Hematopoietic multipotent progenitor cell treated with erythropoietin and hydrocortisone succinate and interleukin-3 and kit ligand, for 15 days (in vitro differentiated cells): ENCODE measurements around the gene EBF3.

Experiments used
- DNase-seq: peaks from one replicate; pipeline ENCODE4 v3.0.0-alpha.2; 2015; ENCODE audit warnings: low spot score

Gene EBF3

DNA sequence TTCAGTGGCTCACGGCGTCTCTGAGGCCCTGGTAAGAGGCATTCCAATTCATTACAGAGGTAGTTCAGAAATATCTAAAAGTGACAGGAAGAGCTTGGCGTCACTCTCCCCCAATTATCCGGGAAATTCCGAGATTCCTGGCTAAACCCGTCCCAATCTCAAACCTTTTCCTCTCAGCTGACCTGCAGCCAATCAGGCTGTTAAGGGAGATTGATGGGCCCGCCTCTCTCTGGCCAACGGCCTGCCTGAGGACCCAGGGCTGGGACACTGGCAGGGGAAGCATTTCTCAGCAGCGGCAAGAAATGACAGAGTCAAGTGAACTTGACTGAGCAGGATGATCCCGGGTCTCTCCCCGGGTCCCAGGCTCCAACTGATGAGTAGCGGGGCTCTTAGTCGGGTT lies 72.3 kb downstream of the EBF3 start:
- DNase-seq = no peak

DNA sequence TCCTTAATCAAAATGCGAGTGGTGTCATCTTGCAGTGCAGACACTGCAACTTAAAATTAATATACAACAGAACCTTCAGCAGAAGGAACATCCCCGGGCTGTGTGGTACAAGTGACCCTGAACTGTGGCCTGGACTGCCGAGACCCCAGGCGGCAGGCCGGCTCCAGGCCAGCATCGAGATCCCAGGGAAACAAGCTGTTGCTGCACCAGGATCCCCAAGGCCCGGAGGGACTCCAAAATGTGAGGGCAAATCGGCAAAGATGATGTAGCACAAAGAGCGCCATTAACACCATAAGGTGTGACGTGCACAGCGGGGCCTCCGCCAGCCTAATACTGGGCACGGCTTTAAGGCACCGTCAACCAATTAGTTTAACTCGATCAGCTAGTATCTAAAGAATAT lies 73.9 kb downstream of the EBF3 start:
- DNase-seq = no peak

DNA sequence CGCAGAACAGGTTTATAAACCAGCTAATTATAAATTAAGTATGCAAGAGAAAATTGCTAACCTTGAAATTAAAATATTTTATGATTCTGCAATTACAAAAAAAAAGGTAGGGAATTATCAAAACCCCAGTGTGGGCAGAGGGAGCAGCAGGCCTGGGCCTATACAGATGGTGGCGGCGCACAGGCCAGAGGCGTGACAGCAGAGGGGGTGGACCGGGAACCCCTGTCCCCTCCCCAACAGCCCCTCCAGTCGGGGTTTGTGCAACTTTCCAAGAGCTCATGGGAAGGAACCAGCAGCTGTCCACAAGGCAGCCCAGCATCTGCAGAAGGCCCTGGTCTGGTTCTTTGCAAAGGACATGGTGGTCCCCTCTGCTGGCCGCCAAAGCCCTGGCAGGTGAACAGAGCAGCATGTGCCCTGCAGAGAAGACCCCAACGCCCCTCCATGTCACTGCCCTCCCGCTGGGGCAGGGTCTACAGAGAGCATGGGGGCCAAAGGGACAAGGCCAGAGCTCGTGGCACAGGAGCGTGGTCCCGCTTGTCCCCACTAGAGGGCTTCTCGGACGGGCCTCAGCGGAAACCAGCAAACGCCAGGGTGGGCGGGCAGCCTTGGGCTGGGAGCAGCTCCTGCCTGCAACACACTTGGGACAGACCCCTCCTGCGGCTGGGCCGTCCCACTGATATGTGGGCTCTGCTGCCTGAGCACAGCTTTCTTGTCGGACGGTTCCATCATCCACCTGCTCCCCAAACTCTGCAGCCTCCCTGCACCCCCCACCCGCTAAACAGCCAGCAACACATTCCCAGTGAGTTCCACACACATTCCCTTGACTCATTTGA lies 75.1 kb downstream of the EBF3 start:
- DNase-seq = peak; percentile 4

DNA sequence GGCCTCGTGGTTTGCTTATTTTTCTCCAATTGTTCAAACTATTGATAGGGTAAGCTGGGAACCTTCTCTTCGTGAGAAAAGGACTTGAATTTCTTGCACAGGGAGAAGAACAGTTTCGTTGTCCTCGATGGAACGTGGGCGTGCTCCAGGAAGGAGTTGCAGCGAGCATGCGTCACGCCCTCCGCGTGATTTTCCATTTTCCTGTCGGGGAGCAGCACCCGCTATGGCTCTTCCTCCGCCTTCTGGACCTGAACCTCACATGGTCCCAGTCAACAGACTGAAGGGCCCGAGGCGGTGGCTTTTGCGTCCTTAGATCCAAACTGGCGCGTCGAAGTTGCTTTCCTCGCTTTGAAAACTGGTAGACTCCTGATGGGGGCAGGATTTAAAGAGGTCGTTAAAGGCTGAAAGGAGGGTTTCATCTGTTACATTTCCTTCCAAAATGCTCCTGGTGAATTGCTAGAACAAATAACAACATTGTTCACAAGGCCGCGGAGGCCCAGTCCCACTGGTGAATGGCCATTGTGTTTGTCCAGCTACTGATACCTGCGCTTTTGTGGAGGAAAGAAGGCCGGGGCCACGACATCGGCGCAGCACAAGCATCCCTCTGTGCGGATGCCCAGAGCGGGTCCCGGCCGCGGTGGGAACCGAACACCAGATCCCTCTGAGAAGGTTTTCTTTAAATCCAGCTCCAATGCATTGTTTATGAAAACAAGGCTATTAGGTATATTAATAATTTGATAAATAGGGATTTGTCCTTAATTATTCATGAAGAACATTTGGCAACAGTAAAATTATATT lies 75.9 kb downstream of the EBF3 start:
- no peak for DNase-seq

DNA sequence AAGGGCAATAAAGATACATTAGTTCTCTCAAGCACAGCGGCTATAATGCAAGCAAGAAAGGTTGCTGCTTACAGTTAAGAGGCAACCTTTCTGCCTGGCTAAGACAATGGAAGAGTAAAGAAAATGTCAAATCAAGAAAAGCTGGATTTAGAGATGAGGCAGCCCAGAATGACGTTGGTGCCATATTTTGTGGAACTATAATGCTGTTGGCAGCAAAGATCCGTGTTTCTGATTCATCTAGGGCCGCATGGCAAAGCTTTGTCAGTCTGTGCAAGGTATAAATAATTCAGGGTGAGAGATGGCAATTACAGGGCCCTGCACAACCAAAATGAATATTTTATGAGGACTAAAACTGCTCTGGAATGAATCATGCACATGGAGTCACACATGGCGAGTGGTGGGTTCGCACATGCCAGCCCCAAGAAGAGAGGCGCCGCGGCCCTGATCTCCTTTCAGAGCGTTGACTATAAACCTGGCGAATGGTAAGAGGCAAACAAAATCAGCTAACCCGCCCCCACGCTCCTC lies 76.6 kb downstream of the EBF3 start:
- DNase-seq = no peak

DNA sequence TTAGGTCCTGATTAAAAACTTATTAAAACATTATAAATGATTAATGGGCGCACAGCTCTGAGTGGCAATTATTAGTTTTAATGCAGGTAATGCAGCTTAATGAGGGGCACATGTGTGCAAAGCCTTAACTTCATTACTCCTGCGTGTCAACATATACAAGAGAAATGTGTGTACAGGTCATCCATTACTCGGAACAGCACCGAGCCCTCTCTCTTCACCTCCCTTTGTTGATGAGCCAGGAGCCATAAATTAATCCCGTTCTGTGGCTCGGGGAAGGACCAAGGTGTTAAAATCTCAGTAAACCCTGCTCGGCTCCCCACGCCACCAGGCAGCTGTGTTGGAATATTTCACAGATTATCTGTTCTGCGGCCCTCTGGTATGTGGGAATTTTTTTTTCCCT lies 77.8 kb downstream of the EBF3 start:
- no peak for DNase-seq

DNA sequence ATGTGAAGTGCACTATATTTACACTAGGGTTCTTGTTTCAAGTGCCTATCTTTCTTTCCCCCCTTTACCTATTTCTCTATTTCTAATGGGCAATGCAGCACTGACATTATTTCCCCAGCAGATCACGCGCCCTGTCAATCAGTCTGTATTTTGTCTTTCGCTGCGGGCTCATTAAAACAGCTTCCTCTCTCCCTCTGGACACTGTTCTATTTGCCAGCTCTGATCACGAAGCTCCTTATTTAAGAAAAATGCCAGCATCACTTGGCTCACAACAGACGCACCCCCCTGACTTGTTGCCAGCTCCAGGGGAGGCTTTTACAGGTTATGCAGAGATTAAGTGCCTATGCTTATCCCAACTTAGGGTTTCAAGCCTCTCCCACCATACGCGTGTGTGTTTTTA lies 78.5 kb downstream of the EBF3 start:
- DNase-seq = no peak

DNA sequence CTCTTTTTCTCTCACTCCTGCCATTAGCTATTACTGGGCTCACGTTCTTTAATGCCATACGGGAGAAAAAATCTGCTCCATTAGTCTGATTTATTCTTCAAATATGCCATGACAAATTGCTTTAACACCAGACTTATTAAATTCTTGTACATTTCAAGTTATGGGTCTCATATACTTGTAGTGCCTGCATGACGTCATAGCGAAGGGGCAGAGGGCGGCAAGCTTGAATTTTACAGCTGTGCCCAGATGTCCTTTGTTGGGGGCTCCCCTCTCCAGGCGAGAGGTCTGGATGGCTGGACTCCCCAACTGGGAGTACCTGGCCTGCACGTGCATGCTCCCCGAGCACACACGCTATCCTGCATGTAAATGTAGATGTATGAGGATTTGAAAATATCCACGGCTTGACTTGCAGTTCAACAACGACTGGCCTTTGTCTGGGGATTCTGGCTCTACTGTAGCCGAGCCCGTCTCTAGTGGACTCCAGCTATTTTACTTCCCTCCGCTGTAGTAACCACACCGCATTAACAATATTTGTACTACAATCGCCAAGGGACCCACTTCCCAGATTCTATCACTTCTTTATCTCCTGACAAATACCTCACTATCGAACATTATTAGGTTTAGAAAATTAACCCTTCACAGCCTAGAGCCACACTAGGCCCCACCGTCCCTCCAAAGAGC lies 79.5 kb downstream of the EBF3 start:
- DNase-seq = no peak

DNA sequence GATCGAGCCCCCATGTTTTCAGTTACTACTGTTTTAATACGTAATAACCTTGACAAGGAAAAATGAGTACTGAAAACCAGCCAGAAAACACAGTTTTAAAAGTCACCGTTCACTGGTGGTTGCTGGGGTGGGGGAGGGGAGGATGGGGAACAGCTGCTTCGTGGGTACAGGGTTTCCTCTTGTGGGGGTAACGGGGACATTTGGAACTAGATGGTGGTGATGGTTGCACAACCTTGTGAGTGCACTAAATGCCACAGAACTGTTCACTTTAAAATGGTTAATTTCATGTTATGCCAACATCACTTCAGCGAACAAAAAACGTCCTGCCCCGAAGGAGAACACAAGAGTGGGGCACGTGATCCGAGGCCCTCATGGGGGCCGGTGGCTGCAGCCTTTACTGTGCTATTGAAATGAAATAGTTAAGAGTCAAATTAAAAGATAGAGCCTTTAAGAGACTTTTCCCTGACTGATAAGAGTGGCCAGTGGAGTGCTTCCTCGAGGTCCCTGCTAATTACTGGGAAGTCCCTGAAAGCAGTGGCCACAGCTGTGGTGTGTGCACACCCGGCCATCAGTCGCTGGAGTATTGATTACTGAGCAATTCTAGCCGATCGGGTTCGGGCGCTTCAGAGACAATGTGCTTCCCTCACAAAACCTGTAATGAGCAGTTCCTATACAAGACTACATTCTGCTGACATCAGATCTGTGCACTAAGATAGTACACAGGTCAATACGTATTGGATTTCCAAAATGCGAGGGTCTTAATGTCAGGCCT lies 80.3 kb downstream of the EBF3 start:
- DNase-seq = no peak

DNA sequence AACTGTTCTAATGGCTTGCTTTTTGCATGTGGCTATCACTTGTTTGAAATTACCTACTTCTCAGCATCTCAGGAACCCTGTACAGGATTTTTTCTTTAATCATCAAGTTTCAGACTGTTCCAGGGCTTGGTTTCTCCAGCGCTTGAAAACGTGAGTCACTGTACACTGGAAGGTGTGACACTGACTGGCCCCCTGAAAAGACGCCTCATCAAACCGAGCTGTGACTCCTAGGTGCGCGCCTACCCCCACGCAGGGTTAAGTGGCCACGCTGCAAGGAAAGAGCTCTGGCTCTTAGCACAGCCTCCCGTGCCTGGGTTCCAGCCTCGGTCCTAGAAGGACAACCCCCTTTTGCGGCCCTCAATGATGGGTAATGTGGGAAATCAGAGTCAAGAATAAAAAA lies 81.0 kb downstream of the EBF3 start:
- no peak for DNase-seq

DNA sequence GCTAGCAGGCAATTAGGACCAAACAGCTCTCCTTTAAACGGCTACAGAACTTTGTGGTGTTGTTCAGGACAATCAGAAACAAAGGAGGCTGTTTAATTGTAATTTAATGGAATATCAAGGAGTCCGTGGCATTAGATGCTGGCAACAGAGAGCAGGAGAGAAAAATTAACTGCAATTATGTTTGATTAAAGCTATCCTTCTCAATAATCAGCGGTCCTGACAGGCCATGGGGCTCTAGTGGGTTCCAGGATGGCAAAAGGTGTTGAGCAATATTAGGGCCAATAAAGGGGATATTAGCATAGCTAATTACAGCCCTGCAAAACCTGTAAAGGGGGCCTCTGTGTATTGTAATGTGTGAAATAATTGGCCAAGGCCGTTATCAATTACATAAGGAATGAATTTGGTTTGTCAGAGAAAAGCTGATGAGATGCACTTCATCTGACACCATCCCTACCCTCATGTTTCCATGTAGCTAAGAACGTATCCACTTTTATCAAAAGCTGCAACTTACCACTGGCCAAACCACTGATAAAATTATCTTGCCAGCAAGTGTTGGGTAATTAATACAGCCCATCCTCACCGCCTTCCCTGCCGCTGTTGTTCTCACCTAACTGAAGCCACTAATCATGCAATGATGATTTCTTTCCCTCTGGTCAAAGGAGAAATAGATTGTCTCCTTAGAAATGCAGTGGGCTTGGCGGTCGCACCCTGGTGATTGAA lies 81.6 kb downstream of the EBF3 start:
- DNase-seq = no peak

DNA sequence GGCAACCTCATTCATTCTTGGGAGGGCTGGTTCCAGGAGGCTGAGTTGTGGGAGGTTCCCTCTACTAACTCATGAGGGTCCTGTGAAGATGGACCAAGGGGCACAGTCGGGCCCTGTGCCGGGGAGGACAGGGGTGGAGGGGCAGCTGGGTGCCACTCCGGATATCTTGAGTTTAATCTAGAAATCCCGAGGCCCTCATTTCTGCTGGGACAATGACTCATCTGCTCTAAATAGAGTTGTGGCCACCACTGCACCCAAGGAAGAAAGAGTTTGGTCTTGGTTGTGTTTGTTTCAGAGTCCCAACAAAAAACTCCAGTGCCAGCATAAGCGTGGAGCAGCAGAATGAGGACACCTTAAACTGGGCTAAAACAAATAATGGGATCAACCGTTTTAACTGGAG lies 82.4 kb downstream of the EBF3 start:
- no peak for DNase-seq

DNA sequence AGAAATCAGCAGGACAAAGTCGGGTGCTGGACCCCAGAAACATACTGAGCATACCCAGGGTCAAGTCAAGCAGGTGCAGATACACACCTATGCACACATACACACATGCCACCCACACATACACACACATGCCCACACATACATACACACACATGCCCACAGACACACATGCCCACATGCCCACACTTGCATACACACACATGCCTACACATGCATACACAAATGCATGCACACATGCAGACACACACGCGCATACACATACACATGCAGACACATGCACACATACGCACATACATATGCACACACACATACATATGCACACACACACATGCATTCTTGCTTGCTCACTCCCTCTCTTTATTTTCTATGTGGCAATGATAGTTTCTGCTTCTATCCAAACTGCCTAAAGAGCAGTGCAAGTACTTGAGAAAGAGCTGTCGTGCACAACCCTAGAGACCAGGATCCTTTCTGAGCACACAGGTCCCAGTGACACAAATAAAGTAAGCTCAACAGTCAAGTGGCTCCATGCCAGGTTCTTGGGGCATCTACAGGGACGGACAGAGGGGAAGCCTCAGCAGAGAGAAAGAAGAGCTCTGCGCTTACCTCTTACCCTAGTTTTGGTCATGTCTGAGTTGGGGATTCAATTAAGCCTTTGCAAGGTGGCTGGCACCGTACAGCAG lies 83.7 kb downstream of the EBF3 start:
- DNase-seq = no peak

DNA sequence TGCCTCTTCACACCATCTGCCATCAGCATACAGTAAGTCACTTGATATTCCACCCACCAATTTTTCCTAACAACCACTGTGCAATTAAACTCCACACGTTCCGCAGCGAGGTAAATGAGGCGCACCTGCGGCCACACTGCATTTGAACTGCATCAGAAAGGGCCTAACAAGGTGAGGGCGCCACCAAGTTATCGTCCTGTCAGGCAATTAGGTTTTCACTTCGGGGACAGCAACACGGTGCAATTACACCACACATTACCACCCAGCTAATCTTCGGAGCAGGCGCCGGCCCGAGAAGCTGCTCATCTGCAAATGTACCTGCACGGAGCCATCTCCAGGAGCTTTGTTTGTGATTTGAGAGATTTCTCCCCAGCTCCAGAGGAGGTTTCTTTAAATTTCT lies 84.4 kb downstream of the EBF3 start:
- DNase-seq = no peak

DNA sequence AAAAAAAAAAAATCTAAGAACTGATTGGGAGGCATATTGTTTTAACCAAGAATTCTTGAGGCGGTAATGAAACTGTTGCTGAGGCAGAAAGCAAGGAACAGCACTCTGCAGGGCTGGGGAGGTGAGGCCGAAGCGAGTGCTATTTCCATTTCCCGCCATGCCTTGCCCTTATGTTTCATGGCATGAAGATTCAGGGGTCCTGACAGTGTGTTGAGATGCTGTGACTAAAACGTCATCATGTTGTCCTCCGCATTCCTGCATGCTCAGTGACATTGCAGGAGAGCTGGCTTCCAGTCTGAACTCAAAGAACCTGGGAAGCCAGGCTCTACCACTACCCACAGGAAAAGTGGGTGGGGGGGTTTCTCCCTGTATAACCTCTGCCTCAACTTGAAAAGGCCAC lies 85.2 kb downstream of the EBF3 start:
- DNase-seq = no peak

DNA sequence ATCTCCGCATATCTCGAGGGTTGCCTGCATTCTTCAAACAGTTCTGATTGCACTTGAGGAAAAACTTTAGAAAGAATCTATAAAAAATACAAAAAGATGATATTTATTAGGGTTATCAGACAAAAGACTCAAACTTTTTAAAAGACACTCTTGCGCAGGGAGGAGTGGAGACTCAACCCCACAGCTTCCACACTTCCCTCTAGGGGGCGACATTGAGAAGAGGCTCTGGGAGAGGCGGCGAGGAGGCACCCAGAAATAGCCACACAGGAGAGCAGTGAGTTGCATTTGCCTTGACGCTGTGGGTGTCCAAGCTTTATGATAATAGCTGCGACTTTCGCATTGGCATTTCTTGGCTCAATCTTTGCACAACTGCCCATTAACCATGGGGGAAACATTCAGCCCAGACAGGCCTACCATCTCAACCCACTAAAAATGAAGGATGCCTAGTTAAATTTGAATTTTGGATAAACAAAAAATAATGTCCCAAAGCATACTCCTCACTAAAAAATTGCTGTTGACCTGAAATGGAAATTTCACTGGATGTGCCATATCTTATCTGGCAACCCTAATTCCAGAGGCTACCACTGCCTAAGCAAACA lies 86.2 kb downstream of the EBF3 start:
- DNase-seq = peak; percentile 40

DNA sequence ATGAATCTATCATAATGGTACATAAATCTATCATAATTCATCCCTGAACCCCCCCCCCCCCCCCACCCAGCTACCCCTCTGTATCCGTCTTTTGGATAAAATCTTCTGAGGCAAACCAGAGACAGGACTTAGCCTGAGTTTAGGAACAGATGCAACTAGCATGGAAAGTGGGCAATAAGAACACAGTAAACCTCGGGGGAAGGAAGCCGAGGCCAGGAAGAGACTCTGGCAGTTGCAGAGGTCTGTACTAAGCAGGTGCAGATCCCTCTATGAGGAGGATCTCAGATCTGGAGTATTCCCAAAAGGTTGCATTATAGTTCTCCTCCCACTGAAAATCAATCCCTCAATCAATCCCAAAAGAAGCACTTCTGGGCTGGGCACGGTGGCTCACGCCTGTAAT lies 87.2 kb downstream of the EBF3 start:
- no peak for DNase-seq

DNA sequence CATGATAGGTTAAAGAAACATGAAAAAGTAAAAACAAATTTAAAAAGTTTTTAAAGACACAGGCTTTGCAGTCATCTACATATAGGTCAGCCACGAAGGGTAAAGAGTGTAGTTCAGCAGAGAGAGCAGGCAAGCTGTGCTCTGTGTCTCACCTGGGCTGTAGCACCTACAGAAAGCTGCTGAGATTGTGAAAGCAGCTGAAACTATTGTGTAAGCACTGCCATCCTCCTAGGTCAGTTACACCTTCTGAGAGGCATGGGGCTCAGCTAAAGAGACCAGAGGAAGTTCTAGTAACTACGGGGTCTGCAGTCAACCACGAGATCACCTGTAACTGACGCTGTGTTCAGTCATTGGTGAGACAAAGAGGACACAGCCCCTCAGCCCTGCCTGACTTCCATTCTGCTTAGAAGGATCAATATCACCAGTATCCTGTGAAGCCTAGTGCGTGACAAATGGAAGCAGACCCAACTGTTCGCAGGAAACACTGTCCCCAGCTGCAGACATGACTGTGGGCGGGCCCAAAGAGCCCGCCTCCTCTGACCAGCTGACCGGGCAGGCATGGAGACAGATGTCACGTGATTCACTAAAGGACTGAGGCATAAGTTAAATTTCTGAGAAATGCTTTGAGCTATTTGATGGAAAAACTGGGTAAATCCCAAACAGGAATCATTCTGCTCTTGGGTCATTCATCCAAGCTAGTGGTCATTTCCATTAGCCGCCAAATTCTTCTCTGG lies 87.9 kb downstream of the EBF3 start:
- DNase-seq = no peak

DNA sequence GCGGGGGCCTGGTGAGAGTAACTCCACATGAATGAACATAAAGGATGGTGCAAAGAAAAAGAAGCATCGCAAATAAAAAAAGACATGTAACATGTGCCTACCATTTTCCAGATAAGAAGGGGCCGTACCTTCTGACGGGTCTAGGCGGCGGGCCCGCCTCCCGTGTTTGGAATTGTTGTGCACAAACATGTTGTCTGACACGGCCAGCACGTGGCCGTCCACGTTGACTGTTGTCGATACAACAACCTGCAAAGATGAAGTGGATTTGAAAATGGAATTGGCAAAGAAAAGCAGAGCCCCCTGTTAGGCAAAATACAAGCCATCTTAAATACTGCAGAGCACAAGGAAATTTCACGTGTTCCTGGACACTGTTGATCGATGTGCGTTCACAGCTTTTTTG lies 90.7 kb downstream of the EBF3 start:
- DNase-seq = no peak

DNA sequence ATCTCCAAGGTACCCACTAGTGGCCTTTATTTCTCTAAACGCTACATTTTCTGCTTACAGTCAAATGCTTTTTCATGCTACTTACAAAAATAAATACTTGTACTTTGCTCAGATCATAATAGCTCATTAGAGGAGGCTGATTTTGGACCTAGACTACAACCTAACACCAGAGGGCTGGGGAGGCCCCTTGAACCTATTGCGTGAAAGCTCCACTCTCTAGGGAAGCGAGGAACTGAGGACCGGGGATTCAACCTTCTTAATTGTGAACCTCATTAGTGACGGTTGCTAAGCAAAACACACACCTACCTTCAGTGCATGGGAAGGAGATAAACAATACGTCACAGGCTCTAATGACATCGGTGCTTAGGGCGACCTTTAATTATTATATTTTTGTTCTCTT lies 92.1 kb downstream of the EBF3 start:
- no peak for DNase-seq
